Panc1 (cell line): Measurements from ENCODE around the gene RAB6B. TPM values are rescaled to one million over a fixed set of nuclear protein-coding genes. Genes with fewer than 3 reads are reported as not detected.

Experiments
- ATAC-seq: fragments of 200-7000 bp; cut with Tn5 transposase; 2 replicates; pipeline ENCODE4 v1.9.1; 2020; ENCODE audit warnings: mild to moderate bottlenecking, moderate library complexity
- BruUV-seq: library from RNA; stranded (reverse); fragments of 400-500 nt; replicated peaks from 2 replicates; lab custom pipeline; 2021; lab: Mats Ljungman, UMichigan
- CTCF ChIA-PET: fragments of 300-600 bp; sonication (Branson Sonifier 250); formaldehyde crosslinking; loops from one replicate; lab custom pipeline; 2022; ENCODE audit warnings: antibody characterized with exemption; lab: Charles Lee
- POLR2A ChIA-PET: fragments of 300-600 bp; sonication (Branson Sonifier 250); formaldehyde crosslinking; loops from one replicate; lab custom pipeline; 2022; ENCODE audit warnings: antibody characterized with exemption; lab: Charles Lee
- DNase-seq: peaks from one replicate; pipeline ENCODE4 v3.0.0-alpha.2; 2010; ENCODE audit warnings: low read depth, low spot score
- H3K27ac ChIP-seq: 2 replicates; pipeline ENCODE4 v1.5.1; 2011; ENCODE audit warnings: mild to moderate bottlenecking, low read length, inconsistent platforms
- H3K27me3 ChIP-seq: fragments of 200-500 bp; sonication (Bioruptor generic); 2 replicates; pipeline ENCODE4 v1.6.0; 2014; ENCODE audit warnings: low read length, inconsistent platforms; ENCODE audit not compliant: control insufficient read depth, insufficient read depth
- H3K36me3 ChIP-seq: fragments of 200-500 bp; sonication (Bioruptor generic); 2 replicates; pipeline ENCODE4 v1.5.1; 2014; ENCODE audit warnings: inconsistent platforms, mild to moderate bottlenecking, low read length, moderate library complexity; ENCODE audit not compliant: control insufficient read depth, insufficient read depth
- H3K4me1 ChIP-seq: 2 replicates; pipeline ENCODE4 v1.5.1; 2011; ENCODE audit warnings: inconsistent platforms, mild to moderate bottlenecking, low read length, moderate library complexity; ENCODE audit not compliant: control insufficient read depth, insufficient read depth
- H3K4me3 ChIP-seq, 2 experiments: 2 replicates each; pipeline ENCODE4 v1.5.1; 2011 to 2012; ENCODE audit warnings: low read depth in 2 of 2, low read length in 2 of 2, mild to moderate bottlenecking in 2 of 2, inconsistent platforms in 1 of 2, moderate library complexity in 1 of 2
- H3K9me3 ChIP-seq: fragments of 200-500 bp; sonication (Bioruptor generic); 2 replicates; pipeline ENCODE4 v1.5.1; 2014; ENCODE audit warnings: low read depth, mild to moderate bottlenecking, inconsistent platforms, low read length, moderate library complexity; ENCODE audit not compliant: control insufficient read depth, insufficient read depth
- CTCF ChIP-seq: fragments of 450-650 bp; IDR thresholded peaks from 2 replicates; pipeline ENCODE4 v1.5.1; 2017; ENCODE audit warnings: mild to moderate bottlenecking
- POLR2AphosphoS5 ChIP-seq: IDR thresholded peaks from 2 replicates; pipeline ENCODE4 v1.6.1; 2012; ENCODE audit warnings: mild to moderate bottlenecking, low read depth, low read length, moderate library complexity
- REST ChIP-seq, 2 experiments: IDR thresholded peaks; 2 replicates each; pipeline ENCODE4 v1.6.1; 2011 to 2012; ENCODE audit warnings: low read depth in 2 of 2, control low read depth in 1 of 2, low read length in 1 of 2, mild to moderate bottlenecking in 1 of 2, moderate library complexity in 1 of 2; ENCODE audit not compliant: insufficient read depth in 1 of 2
- SIN3A ChIP-seq: IDR thresholded peaks from 2 replicates; pipeline ENCODE4 v1.6.1; 2012; ENCODE audit warnings: low read depth, mild to moderate bottlenecking, low read length, moderate library complexity, borderline replicate concordance; ENCODE audit not compliant: insufficient read depth
- TCF7L2 ChIP-seq: IDR thresholded peaks from 2 replicates; pipeline ENCODE4 v1.6.1; 2011; ENCODE audit warnings: mild to moderate bottlenecking, low read depth, low read length, inconsistent platforms
- in situ Hi-C: cut with HindIII; loops from 2 replicates; pipeline ENCODE4 v1.10.0; 2016; ENCODE audit warnings: low sequenced_read_pairs, low pct_unique_long_range_greater_than_20kb
- intact Hi-C: fragments of 100-400 bp; cut with micrococcal nuclease; formaldehyde crosslinking; loops from one replicate; pipeline ENCODE4 v1.10.0; 2022; ENCODE audit not compliant: unreplicated experiment
- total RNA-seq: library from RNA; stranded (reverse); gene quantifications from one replicate; pipeline ENCODE4 v1.2.1, GENCODE V29; 2021; ENCODE audit not compliant: unreplicated experiment

Gene RAB6B
- total RNA-seq, 1 experiment from 2014 or later: 49.2 TPM

- Histone ChIP-seq H3K9me3 (no peaks in the 10 kb centered on the region), H3K36me3 (no peaks in the 10 kb centered on the region), H3K4me3 (no peak overlapping the region), H3K27me3 (no peaks in the 10 kb centered on the region), H3K4me1 (no peaks in the 10 kb centered on the region), H3K27ac (no peak overlapping the region)
- BruUV-seq: no TSS peak
- POLR2A ChIA-PET: no interaction called here
- no peak for DNase-seq
- in situ Hi-C loops: no loop called here
- CTCF ChIA-PET: no interaction called here
- intact Hi-C loops: no loop called here
- no peak for ATAC-seq
- TF ChIP-seq POLR2AphosphoS5: no peak
- no peak for TF ChIP-seq TCF7L2
- TF ChIP-seq REST (IDR thresholded peaks at IDR 0.05; ENCODE audit: insufficient read depth in 1 of 2, low read depth in 2 of 2, low read length in 1 of 2): no peak
- TF ChIP-seq CTCF: no peak
- no peak for TF ChIP-seq SIN3A
These were observed 52.0 kb downstream of the RAB6B start for GRCh38 chr3:133843634-133844033.

- CTCF ChIA-PET: no interaction called here
These were observed 53.5 kb downstream of the RAB6B start for GRCh38 chr3:133842158-133842557.

More at GRCh38 chr3:133842158-133842557, 53.5 kb downstream of the RAB6B start:
- no peaks in the 10 kb centered on the region for H3K9me3 ChIP-seq
- no TSS peak for BruUV-seq
- H3K4me1 ChIP-seq: no peaks in the 10 kb centered on the region
- DNase-seq (no peak), ATAC-seq (no peak)
- in situ Hi-C loops (no loop called here), intact Hi-C loops (no loop called here)
- H3K36me3 ChIP-seq: no peaks in the 10 kb centered on the region
- TF ChIP-seq REST (IDR thresholded peaks at IDR 0.05; ENCODE audit: insufficient read depth in 1 of 2, low read depth in 2 of 2, low read length in 1 of 2) (no peak), SIN3A (no peak), CTCF (no peak)
- no peaks in the 10 kb centered on the region for H3K27me3 ChIP-seq
- no peak overlapping the region for H3K4me3 ChIP-seq
- no peak overlapping the region for H3K27ac ChIP-seq
- POLR2A ChIA-PET: interaction anchor here (0.7 kb wide), 1 partner anchor 371 kb away, joined by 3 read pairs; no protein-coding TSS in a partner anchor
